Adrenal gland (tissue), 5 donors: ENCODE measurements around the gene CDK5RAP2.

Source experiments
- POLR2A ChIP-seq, 2 donors: fragments of 450-650 bp; IDR thresholded peaks; one replicate each; pipeline ENCODE4 v1.6.1; 2017; ENCODE audit warnings: antibody characterized with exemption in 2 of 2, mild to moderate bottlenecking in 2 of 2, moderate library complexity in 1 of 2
- TF ChIP-seq, protein P1 (sequence below), 6 experiments: fragments of 450-650 bp in 4 of 6; fragments of 200-600 bp in 2 of 6; sonication (generic) in 1 of 6; IDR thresholded peaks; 1 replicate in 5 of 6; 2 replicates in 1 of 6; pipeline versions ENCODE4 v1.5.1 to v1.8.0; 2016 to 2021; ENCODE audit warnings: antibody characterized with exemption in 6 of 6, mild to moderate bottlenecking in 2 of 6, moderate library complexity in 1 of 6
- donor health status: DM: no; HTN: no; CAD: no.

DNA sequence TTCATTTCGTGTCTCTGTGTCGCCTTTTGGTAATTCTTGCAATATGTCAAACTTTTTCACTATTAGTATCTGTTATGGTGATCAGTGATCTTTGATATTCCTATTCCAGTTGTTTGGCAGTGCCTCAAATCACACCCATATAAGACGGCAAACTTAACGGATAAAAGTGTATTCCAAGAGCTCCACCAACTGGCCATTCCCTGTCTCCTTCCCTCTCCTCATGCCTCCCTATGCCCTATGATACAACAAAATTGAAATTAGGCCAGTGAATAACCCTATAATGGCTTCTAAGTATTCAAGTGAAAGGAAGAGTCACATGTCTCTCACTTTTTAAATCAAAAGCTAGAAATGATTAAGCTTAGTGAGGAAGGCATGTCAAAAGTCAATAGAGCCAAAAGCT, 74.8 kb downstream of the CDK5RAP2 start:
- TF ChIP-seq, protein P1, sequence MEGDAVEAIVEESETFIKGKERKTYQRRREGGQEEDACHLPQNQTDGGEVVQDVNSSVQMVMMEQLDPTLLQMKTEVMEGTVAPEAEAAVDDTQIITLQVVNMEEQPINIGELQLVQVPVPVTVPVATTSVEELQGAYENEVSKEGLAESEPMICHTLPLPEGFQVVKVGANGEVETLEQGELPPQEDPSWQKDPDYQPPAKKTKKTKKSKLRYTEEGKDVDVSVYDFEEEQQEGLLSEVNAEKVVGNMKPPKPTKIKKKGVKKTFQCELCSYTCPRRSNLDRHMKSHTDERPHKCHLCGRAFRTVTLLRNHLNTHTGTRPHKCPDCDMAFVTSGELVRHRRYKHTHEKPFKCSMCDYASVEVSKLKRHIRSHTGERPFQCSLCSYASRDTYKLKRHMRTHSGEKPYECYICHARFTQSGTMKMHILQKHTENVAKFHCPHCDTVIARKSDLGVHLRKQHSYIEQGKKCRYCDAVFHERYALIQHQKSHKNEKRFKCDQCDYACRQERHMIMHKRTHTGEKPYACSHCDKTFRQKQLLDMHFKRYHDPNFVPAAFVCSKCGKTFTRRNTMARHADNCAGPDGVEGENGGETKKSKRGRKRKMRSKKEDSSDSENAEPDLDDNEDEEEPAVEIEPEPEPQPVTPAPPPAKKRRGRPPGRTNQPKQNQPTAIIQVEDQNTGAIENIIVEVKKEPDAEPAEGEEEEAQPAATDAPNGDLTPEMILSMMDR (IDR thresholded peaks at IDR 0.05), result no peak
- TF ChIP-seq POLR2A (IDR thresholded peaks at IDR 0.05), result no peak
